ENCODE results near the gene LPGAT1.
"Not testable (repeated sequence)": the region's sequence is repeated elsewhere in the genome, so short reads cannot be mapped to it uniquely, and the experiment has no call there.

Gene LPGAT1
- 106 to 127 reads per million in 2 experiments for total RNA-seq

- peak; percentile 51 for DNase-seq (ENCODE audit: low read depth)
Measured at GRCh38 chr1:211830328-211831142, at the start of gene LPGAT1. LPGAT1 (minus strand) TSS chr1:211830763; CDS start chr1:211829296, 1,467 bp downstream.

GRCh38 chr1:211879475-211879874, 48.9 kb upstream of the LPGAT1 start:
- DNase-seq (ENCODE audit: low read depth): no peak

GRCh38 chr1:211876851-211877590, 46.5 kb upstream of the LPGAT1 start:
- no peak for DNase-seq (ENCODE audit: low read depth)

- no peak for DNase-seq (ENCODE audit: low read depth)
Measured at GRCh38 chr1:211875541-211875940, 45.0 kb upstream of the LPGAT1 start.

- DNase-seq (ENCODE audit: low read depth): no peak
Measured at GRCh38 chr1:211874521-211875347, 44.2 kb upstream of the LPGAT1 start.

GRCh38 chr1:211873731-211874130, 43.2 kb upstream of the LPGAT1 start:
- not testable (repeated sequence) for DNase-seq (ENCODE audit: low read depth)

GRCh38 chr1:211870156-211870555, 39.6 kb upstream of the LPGAT1 start:
- DNase-seq (ENCODE audit: low read depth): no peak

- DNase-seq (ENCODE audit: low read depth): no peak
Measured at GRCh38 chr1:211865180-211865579, 34.6 kb upstream of the LPGAT1 start.

GRCh38 chr1:211859405-211859804, 28.8 kb upstream of the LPGAT1 start:
- DNase-seq (ENCODE audit: low read depth): no peak

GRCh38 chr1:211851174-211851573, 20.6 kb upstream of the LPGAT1 start:
- DNase-seq (ENCODE audit: low read depth): no peak

- no peak for DNase-seq (ENCODE audit: low read depth)
Measured at GRCh38 chr1:211843507-211844298, 13.1 kb upstream of the LPGAT1 start.

- no peak for DNase-seq (ENCODE audit: low read depth)
Measured at GRCh38 chr1:211843018-211843417, 12.5 kb upstream of the LPGAT1 start.

GRCh38 chr1:211842518-211842917, 12.0 kb upstream of the LPGAT1 start:
- no peak for DNase-seq (ENCODE audit: low read depth)

- no peak for DNase-seq (ENCODE audit: low read depth)
Measured at GRCh38 chr1:211839106-211839505, 8.5 kb upstream of the LPGAT1 start.

- DNase-seq (ENCODE audit: low read depth): no peak
Measured at GRCh38 chr1:211833174-211833820, 2.7 kb upstream of the LPGAT1 start.

- no peak for DNase-seq (ENCODE audit: low read depth)
Measured at GRCh38 chr1:211832661-211833060, 2.1 kb upstream of the LPGAT1 start.

- DNase-seq (ENCODE audit: low read depth): no peak
Measured at GRCh38 chr1:211831558-211832323, 1.2 kb upstream of the LPGAT1 start.

- DNase-seq (ENCODE audit: low read depth): no peak
Measured at GRCh38 chr1:211830055-211830327, 572 bp downstream of the LPGAT1 start.

GRCh38 chr1:211829343-211830054, 1.1 kb downstream of the LPGAT1 start:
- DNase-seq (ENCODE audit: low read depth): no peak

Measured in T follicular helper cell (primary cell).